GM19099 (cell line): ENCODE results near the gene NRIP3.

ENCODE experiments used
- POLR2A ChIP-seq: IDR thresholded peaks from 3 replicates; pipeline ENCODE4 v1.6.1; 2011; ENCODE audit warnings: low read depth; ENCODE audit not compliant: insufficient read length; ENCODE audit errors: extremely low read depth

Gene NRIP3

GRCh38 chr11:8997451-8997850 is 6.3 kb downstream of the NRIP3 start:
- TF ChIP-seq POLR2A, result no peak

GRCh38 chr11:8989453-8989852 is 14.3 kb downstream of the NRIP3 start:
- TF ChIP-seq POLR2A, result no peak

GRCh38 chr11:8988329-8989234 is 15.2 kb downstream of the NRIP3 start:
- TF ChIP-seq POLR2A, result no peak

- no peak for TF ChIP-seq POLR2A
These were observed 16.4 kb downstream of the NRIP3 start for GRCh38 chr11:8987446-8987845.

- TF ChIP-seq POLR2A, result no peak
These were observed 18.3 kb downstream of the NRIP3 start for GRCh38 chr11:8985462-8985861.

GRCh38 chr11:8983552-8983951 is 20.2 kb downstream of the NRIP3 start:
- TF ChIP-seq POLR2A, result no peak

- TF ChIP-seq POLR2A, result no peak
These were observed 23.3 kb downstream of the NRIP3 start for GRCh38 chr11:8980485-8980884.

- no peak for TF ChIP-seq POLR2A
These were observed 30.7 kb downstream of the NRIP3 start for GRCh38 chr11:8973121-8973520.

- TF ChIP-seq POLR2A, result no peak
These were observed 31.9 kb downstream of the NRIP3 start for GRCh38 chr11:8971924-8972316.

GRCh38 chr11:8971196-8971923 is 32.4 kb downstream of the NRIP3 start:
- no peak for TF ChIP-seq POLR2A

GRCh38 chr11:8967184-8967583 is 36.6 kb downstream of the NRIP3 start:
- no peak for TF ChIP-seq POLR2A

- peak; percentile 87 for TF ChIP-seq POLR2A
These were observed 39.2 kb downstream of the NRIP3 start, which contains the start of gene TMEM9B for GRCh38 chr11:8964324-8965320. Gene TMEM9B, minus strand, starts transcription at chr11:8964442. Its CDS starts 129 bp downstream, at chr11:8964313.

GRCh38 chr11:8963569-8964323 is 40.1 kb downstream of the NRIP3 start:
- no peak for TF ChIP-seq POLR2A

- no peak for TF ChIP-seq POLR2A
These were observed 41.0 kb downstream of the NRIP3 start for GRCh38 chr11:8962841-8963240.
